Smooth muscle cell (in vitro differentiated cells): ENCODE data around the gene NXN. TPM values are rescaled to one million over a fixed set of nuclear protein-coding genes. Genes with fewer than 3 reads are reported as not detected.

ENCODE experiments used
- DNase-seq: peaks from one replicate; lab custom pipeline; 2025; ENCODE audit not compliant: unreplicated experiment; lab: John Stamatoyannopoulos, UW
- H2AFZ ChIP-seq: fragments of 200-600 bp; sonication (generic); 2 replicates; pipeline ENCODE4 v1.6.0; 2016; ENCODE audit warnings: antibody characterized with exemption, low read depth, mild to moderate bottlenecking
- H3F3A ChIP-seq: fragments of 200-600 bp; sonication (generic); 2 replicates; pipeline ENCODE4 v1.6.0; 2017; ENCODE audit warnings: antibody characterized with exemption, low read depth
- H3K27ac ChIP-seq: fragments of 200-600 bp; sonication (generic); 2 replicates; pipeline ENCODE4 v1.5.1; 2016; ENCODE audit warnings: low read depth, mild to moderate bottlenecking
- H3K27me3 ChIP-seq: fragments of 200-600 bp; sonication (generic); 2 replicates; pipeline ENCODE4 v1.6.1; 2016; ENCODE audit warnings: low read depth, mild to moderate bottlenecking
- H3K36me3 ChIP-seq: fragments of 200-600 bp; sonication (generic); 2 replicates; pipeline ENCODE4 v1.5.1; 2016; ENCODE audit warnings: low read depth
- H3K4me1 ChIP-seq: fragments of 200-600 bp; sonication (generic); 2 replicates; pipeline ENCODE4 v1.5.1; 2016; ENCODE audit warnings: low read depth
- H3K4me2 ChIP-seq: fragments of 200-600 bp; sonication (generic); 2 replicates; pipeline ENCODE4 v1.6.0; 2016; ENCODE audit warnings: mild to moderate bottlenecking
- H3K4me3 ChIP-seq: fragments of 200-600 bp; sonication (generic); 2 replicates; pipeline ENCODE4 v1.5.1; 2016; ENCODE audit warnings: mild to moderate bottlenecking
- H3K79me2 ChIP-seq: fragments of 200-600 bp; sonication (generic); 2 replicates; pipeline ENCODE4 v1.6.0; 2016; ENCODE audit warnings: low read depth, mild to moderate bottlenecking
- H3K9ac ChIP-seq: fragments of 200-600 bp; sonication (generic); 2 replicates; pipeline ENCODE4 v1.6.0; 2016; ENCODE audit warnings: low read depth
- H3K9me3 ChIP-seq: fragments of 200-600 bp; sonication (generic); replicated peaks from 2 replicates; pipeline ENCODE4 v1.5.1; 2016; ENCODE audit warnings: low read depth
- H4K20me1 ChIP-seq: fragments of 200-600 bp; sonication (generic); 2 replicates; pipeline ENCODE4 v1.6.0; 2016; ENCODE audit warnings: low read depth
- WGBS: methylation state at CpG from one replicate; pipeline ENCODE4 v1.1.7; 2016; ENCODE audit warnings: low lambda C conversion rate; 5-methylcytosine and 5-hydroxymethylcytosine counted together
- polyA plus RNA-seq: library from polyadenylated mRNA; unstranded; fragments of >200 nt; fragmentation: Nextera tagmentation; extraction: Ambion mirVana; gene quantifications from 2 replicates; pipeline ENCODE4 v1.2.1, GENCODE V29; 2016
- total RNA-seq: library from RNA; depleted of rRNA; stranded (reverse); fragments of >200 nt; gene quantifications from 2 replicates; pipeline ENCODE4 v1.2.3, GENCODE V29; 2014
- TF ChIP-seq, protein P1 (sequence below): fragments of 200-600 bp; sonication (generic); IDR thresholded peaks from 2 replicates; pipeline ENCODE4 v1.5.1; 2017; ENCODE audit warnings: borderline replicate concordance, mild to moderate bottlenecking, antibody characterized with exemption; ENCODE audit not compliant: insufficient read depth, poor library complexity, severe bottlenecking

NXN gene
- total and polyA plus RNA-seq, 2 experiments from 2014 or later = 58.3 to 78.6 TPM

DNA sequence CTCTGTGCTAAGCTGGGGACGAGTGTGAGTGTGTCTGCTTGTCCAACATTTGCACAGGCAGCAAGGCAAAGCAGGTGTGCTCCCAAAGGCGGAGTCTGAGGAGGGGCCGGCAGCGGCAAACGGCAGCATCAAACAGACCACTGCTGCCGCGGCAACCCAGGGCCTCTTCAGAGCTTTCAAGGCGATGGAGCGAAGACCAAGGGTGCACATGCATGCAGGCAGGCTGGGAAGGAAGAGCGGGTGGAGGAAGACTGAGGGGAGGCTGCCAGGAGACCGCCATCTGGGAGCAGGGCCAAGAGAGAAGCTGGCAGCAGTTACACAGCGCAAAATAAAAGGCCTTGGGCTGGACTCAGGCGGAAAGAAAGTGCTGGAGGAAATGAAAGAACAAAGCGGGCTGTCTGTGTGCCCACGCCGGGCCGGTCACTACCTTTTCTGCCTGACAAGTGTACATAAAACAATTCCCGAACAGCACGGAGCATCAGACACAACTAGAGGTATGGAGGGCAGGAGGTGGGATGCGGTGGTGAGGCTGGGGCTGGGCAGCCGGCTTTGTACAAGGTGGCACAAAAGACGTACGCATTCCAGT is 25.9 kb upstream of the NXN start:
- Histone ChIP-seq H3K4me1 (no peaks in the 10 kb centered on the region), H4K20me1 (peaks cover 19% of the 10 kb centered on the region), H3K9ac (no peak overlapping the region), H3K79me2 (no peaks in the 10 kb centered on the region), H3K36me3 (no peaks in the 10 kb centered on the region), H3K27ac (no peak overlapping the region), H3K4me2 (no peak overlapping the region), H3K4me3 (no peak overlapping the region), H3K27me3 (no peaks in the 10 kb centered on the region), H2AFZ (no peak overlapping the region), H3F3A (peaks cover 14% of the 10 kb centered on the region), H3K9me3 (no peaks in the 10 kb centered on the region)
- WGBS = 94% methylated on average over 23 of the region's 23 CpGs
- no peak for DNase-seq
- TF ChIP-seq, protein P1, sequence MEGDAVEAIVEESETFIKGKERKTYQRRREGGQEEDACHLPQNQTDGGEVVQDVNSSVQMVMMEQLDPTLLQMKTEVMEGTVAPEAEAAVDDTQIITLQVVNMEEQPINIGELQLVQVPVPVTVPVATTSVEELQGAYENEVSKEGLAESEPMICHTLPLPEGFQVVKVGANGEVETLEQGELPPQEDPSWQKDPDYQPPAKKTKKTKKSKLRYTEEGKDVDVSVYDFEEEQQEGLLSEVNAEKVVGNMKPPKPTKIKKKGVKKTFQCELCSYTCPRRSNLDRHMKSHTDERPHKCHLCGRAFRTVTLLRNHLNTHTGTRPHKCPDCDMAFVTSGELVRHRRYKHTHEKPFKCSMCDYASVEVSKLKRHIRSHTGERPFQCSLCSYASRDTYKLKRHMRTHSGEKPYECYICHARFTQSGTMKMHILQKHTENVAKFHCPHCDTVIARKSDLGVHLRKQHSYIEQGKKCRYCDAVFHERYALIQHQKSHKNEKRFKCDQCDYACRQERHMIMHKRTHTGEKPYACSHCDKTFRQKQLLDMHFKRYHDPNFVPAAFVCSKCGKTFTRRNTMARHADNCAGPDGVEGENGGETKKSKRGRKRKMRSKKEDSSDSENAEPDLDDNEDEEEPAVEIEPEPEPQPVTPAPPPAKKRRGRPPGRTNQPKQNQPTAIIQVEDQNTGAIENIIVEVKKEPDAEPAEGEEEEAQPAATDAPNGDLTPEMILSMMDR = no peak

DNA sequence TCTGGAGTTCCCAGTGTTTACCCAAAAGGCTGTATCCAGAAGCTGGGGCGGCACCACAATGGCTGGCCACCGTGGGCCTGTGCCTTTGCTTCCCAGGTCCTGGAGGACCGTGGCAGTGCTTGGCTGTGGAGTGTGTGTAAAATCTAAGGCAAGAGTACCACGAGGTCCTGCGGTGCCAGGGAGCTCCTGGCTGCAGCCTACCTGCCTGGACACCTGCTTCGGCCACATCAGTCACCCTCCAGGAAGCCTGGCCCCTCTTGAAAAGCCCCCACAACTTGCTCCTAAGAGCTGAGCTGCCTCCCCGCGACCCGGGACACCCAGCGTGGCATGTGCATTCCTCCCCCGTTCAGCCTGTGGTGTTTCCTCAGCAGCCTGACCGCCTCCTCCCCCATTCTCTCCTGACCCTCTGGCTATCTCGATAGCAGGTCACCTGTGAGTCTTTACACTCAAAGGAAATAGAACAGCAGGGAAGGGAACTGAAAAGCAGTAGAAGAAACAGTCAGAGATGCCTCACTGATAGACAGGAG is 25.3 kb upstream of the NXN start:
- TF ChIP-seq, protein P1 = no peak
- H3K4me3 ChIP-seq = no peak overlapping the region
- no peak overlapping the region for H3K9ac ChIP-seq
- H3K36me3 ChIP-seq = no peaks in the 10 kb centered on the region
- H3K4me2 ChIP-seq = no peak overlapping the region
- no peak overlapping the region for H2AFZ ChIP-seq
- WGBS = 86% methylated on average over 13 of the region's 13 CpGs
- H3K27ac ChIP-seq = no peak overlapping the region
- peaks cover 23% of the 10 kb centered on the region for H4K20me1 ChIP-seq
- no peak for DNase-seq
- H3K79me2 ChIP-seq = no peaks in the 10 kb centered on the region
- no peaks in the 10 kb centered on the region for H3K9me3 ChIP-seq
- peaks cover 14% of the 10 kb centered on the region for H3F3A ChIP-seq
- no peaks in the 10 kb centered on the region for H3K4me1 ChIP-seq
- H3K27me3 ChIP-seq = no peaks in the 10 kb centered on the region

DNA sequence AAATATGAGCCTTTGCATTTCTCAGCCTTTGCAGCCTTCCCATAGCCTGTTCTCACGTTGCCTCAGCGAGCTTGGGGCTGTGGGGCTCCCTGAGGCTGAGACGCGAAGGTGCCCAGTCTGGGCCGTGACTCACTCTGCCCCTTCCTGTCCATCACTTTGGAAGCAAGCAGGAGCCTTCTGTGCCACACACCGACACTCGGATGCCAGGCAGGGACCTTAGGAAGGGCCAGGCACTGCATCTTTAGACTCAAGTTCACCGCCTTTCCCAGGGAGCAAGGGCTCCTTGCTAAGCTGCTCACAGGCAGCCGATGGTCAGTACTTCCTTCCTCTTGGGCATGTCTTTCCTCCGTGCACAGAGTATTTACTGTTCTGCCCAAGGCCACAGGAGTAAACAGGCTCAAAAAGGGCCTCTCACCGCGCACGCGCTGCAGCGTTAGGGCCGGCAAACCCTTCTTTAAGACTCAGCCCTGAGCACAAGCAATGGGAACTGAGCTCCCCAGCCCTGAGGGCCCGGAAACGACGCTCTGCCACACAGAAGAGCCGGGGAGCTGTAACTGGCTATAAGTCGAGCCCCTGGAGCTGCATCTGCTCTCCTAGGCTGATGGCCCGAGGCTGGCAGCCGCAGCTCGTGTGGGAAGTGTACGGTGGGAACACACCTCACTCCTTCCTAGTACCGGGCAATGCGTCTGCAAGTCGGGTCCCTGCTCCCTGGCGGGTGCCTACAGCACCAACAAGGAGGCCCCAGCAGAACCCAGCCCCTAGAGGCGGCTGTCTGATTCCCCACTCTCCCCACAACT is 24.6 kb upstream of the NXN start:
- H3K79me2 ChIP-seq = no peaks in the 10 kb centered on the region
- DNase-seq = no peak
- no peak overlapping the region for H2AFZ ChIP-seq
- H3K9ac ChIP-seq = no peak overlapping the region
- TF ChIP-seq, protein P1 = no peak
- no peaks in the 10 kb centered on the region for H3K9me3 ChIP-seq
- peaks cover 14% of the 10 kb centered on the region for H3F3A ChIP-seq
- WGBS = 94% methylated on average over 30 of the region's 30 CpGs
- no peak overlapping the region for H3K4me2 ChIP-seq
- H3K4me1 ChIP-seq = no peaks in the 10 kb centered on the region
- peaks cover 30% of the 10 kb centered on the region for H4K20me1 ChIP-seq
- no peaks in the 10 kb centered on the region for H3K27me3 ChIP-seq
- no peaks in the 10 kb centered on the region for H3K36me3 ChIP-seq
- no peak overlapping the region for H3K4me3 ChIP-seq
- no peak overlapping the region for H3K27ac ChIP-seq
